Retinal pigment epithelial cell (primary cell): Measurements from ENCODE around the gene TIGIT.

Experiments
- DNase-seq: peaks from one replicate; pipeline ENCODE4 v3.0.0-alpha.2; 2010; ENCODE audit warnings: low read depth
- H3K4me3 ChIP-seq: 2 replicates; pipeline ENCODE4 v1.5.1; 2011; ENCODE audit warnings: mild to moderate bottlenecking, low read length, control low read depth, moderate library complexity
- CTCF ChIP-seq: conservative IDR thresholded peaks from 2 replicates; pipeline ENCODE4 v1.5.1; 2011; ENCODE audit warnings: low read depth, low read length, control low read depth, inconsistent platforms

TIGIT gene

GRCh38 chr3:114295946-114296345, 2.1 kb downstream of the TIGIT start:
- TF ChIP-seq CTCF: no peak
- no peak overlapping the region for H3K4me3 ChIP-seq
- no peak for DNase-seq

GRCh38 chr3:114299421-114299820, 5.6 kb downstream of the TIGIT start:
- no peak for DNase-seq
- no peak overlapping the region for H3K4me3 ChIP-seq
- peak; percentile 52 for TF ChIP-seq CTCF

- no peak for TF ChIP-seq CTCF
- H3K4me3 ChIP-seq: no peak overlapping the region
- DNase-seq: no peak
Measured at GRCh38 chr3:114299941-114300624, 6.3 kb downstream of the TIGIT start.

GRCh38 chr3:114307222-114307830, 13.5 kb downstream of the TIGIT start:
- no peak for DNase-seq
- no peak overlapping the region for H3K4me3 ChIP-seq
- no peak for TF ChIP-seq CTCF

GRCh38 chr3:114307832-114308231, 14.0 kb downstream of the TIGIT start:
- DNase-seq: no peak
- no peak overlapping the region for H3K4me3 ChIP-seq
- TF ChIP-seq CTCF: no peak

- TF ChIP-seq CTCF: no peak
- no peak for DNase-seq
- H3K4me3 ChIP-seq: no peak overlapping the region
Measured at GRCh38 chr3:114308377-114308776, 14.5 kb downstream of the TIGIT start.

GRCh38 chr3:114308830-114309229, 15.0 kb downstream of the TIGIT start:
- H3K4me3 ChIP-seq: no peak overlapping the region
- no peak for TF ChIP-seq CTCF
- no peak for DNase-seq
